ENCODE data around the gene PLCXD3.
"Not testable (repeated sequence)": the region's sequence is repeated elsewhere in the genome, so short reads cannot be mapped to it uniquely, and the experiment has no call there.

Gene PLCXD3

DNA sequence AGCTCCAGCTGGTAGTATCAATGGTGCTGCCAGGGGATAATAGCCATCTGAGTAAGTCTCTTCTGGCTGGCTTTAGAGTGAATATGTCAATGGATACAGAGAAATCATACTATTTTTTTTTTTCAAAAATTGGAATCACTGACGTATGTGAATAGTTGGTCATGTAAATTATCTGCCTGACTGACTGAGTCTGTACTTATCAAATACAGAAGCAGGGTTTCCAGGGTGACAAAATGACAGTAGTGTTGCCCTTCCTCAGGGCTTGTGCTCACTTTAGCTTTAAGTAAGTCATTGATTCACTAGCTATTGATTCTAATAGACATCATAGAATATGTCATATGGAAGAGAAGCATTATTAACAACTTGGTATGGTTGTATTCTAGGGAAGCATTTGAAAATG lies 171.1 kb downstream of the PLCXD3 start:
- DNase-seq, result no peak

DNA sequence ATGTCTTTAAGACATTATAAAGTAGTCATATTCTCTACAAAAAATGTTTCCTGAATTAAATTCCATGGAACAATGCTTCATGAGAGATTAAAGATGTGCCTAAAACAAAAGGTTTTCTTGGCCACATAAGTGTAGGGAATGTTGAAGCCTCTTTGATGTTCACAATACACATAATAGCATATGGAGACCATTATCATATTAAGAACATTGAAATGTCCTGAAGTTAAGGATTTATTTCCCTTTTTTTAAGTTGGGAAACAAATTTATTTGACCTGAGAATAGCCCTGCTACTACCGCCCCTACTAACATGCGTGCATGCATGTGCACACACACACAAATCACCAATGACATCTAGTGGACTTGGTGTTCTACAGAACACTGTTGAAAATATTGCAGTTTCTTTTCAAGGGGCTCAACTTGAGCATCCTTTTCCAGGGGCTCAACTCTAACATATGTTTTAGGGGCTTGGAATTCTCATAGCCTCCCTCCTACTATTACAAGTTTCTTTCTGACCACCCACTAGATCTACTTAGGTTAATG lies 172.2 kb downstream of the PLCXD3 start:
- DNase-seq, result no peak

DNA sequence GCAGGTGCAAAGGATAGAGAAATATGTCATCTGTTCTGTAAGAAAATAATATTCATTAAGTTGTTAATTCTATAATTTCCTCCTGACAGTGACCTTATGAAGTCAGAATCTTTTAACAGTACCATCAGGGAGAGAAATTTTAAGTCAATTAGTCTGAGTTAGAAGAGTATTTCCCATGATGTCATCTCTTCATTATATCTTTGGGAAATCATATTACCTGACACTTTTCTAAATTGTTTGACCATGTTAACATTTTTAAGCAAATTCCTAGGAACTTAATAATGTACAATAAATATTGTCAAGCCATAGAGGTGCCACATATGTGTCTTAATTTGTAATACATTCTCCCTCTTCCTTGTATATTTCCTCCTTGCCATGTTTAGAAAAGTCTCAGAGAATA lies 172.7 kb downstream of the PLCXD3 start:
- no peak for DNase-seq

DNA sequence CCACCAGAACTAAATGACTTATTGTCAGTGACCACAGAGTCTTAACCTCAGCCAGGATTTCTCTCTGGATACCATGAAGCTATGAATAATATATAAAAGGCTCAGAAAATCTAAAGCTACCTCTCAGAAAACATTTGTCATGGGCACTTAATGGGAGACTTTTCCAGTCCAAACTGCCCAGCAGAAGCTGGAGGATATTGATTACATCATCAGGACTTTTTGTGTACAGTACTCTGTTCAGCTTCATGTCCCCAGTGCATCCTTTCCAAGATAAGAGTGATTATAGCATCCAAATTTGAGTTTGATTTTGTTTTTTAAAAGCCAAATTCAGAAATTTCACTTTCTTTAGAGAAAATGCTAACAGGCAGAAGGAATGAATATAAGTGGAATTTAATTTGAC lies 173.2 kb downstream of the PLCXD3 start:
- DNase-seq, result no peak

DNA sequence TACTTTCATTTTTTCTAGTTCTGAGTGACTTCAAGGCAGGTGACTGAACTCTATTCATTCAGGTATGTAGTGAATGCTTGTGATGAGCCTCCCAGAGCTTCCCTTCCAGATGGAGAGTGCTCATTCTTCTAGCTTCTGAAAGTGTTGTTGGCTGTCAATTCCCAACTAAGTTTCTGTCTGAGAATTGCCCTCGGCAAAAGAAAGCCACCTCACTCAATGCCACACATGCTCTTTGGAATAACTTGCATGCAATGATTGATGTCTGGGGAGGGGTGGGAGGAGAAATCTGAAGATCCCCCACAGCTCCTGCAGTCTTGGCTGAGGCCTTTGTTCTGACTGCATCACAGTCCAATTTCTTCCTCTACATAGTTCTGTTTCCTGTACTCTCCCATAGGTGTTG lies 173.9 kb downstream of the PLCXD3 start:
- DNase-seq, result no peak

DNA sequence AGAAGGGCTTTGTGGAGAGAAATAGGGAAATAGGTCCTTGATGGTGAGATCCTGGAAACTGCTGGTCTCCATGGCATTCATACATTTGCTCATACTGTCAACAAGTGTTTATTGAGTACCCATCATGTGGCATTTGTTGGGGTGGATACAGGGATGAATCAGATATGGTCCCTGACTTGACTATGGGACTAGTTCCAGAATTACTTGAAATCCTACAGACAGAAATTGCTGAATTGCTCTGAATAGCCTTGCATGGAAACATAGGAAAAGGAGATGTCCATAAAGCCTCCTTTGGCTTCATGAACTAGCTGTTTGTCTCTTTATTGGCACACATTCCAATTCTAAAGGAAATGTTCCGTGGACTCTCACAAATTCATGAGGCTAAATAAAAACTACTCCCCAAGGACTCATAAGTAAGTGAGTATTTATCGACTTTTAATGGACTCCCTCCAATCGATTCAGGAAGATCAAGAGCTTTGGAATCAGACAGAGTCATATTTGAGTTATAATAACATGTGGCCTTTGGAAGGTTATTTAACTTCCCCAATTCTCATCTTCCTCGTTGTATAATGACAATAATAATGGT lies 174.7 kb downstream of the PLCXD3 start:
- no peak for DNase-seq

DNA sequence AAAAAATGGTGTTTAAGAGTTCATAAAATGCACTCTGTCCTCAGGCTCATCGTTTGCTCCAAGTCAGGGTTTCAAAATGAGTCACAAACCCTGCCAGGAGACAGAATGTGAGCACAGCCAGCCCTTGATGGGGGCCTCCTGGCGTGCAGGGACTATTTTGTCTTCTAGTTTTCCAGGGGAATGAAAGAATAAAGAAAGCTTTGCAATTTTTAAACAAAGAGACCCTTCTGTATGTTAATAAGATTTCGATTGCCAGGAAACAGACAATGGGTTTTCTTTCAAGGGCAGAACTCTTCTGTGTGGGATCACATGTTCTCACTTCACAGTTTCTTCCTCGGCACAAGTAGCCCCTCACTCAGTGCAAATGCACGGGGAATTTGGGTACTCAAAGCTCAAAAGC lies 175.6 kb downstream of the PLCXD3 start:
- no peak for DNase-seq

DNA sequence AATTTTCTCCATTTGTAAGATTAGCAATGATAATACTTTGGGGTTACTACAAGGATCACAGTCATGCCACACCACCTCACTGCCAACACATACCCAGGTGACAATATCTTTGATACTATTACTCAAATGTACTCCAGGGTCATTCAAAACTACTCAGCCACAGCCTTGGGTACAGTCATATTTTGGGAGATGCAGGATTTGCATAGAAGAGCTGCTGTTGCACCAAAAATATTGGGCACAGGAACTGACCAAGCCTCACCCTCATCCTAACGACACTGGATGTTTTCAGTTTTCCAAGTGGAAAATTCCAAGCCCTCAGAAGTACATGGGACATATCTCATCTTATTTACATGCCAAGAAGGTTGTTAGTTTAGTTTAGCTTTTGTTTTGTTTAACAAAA lies 176.2 kb downstream of the PLCXD3 start:
- no peak for DNase-seq

DNA sequence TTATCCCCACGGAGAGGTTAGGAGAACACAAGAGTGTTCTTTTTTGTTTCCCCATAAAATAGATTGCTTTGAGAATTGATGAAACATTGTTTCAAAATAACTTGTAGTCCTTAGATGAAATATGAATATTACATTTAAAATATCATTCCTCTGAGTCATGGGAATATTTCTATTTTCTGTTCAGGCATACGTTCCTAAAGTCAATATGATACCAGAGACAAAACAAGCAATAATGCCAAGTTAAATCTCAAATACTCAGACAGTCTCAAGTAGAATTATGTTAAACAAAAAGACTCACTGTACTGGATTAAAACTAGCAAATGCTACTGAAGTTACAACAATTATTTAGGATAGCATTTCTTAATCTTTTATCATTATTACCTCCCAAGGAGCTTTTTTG lies 185.3 kb downstream of the PLCXD3 start:
- no peak for DNase-seq

DNA sequence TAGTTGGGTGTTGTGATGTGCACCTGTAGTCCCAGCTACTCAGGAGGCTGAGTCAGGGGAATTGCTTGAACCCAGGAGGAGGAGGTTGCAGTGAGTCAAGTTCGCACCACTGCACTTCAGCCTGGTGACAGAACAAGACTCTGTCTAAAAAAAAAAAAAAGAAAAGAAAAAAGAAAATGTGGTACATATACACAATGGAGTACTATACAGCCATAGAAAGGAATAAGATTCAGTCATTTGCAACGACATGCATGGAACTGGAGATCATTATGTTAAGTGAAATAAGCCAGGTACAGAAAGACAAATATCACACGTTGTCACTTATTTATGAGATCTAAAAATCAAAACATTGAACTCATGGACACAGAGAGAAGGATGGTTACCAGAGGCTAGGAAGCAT lies 187.6 kb downstream of the PLCXD3 start:
- not testable (repeated sequence) for DNase-seq

DNA sequence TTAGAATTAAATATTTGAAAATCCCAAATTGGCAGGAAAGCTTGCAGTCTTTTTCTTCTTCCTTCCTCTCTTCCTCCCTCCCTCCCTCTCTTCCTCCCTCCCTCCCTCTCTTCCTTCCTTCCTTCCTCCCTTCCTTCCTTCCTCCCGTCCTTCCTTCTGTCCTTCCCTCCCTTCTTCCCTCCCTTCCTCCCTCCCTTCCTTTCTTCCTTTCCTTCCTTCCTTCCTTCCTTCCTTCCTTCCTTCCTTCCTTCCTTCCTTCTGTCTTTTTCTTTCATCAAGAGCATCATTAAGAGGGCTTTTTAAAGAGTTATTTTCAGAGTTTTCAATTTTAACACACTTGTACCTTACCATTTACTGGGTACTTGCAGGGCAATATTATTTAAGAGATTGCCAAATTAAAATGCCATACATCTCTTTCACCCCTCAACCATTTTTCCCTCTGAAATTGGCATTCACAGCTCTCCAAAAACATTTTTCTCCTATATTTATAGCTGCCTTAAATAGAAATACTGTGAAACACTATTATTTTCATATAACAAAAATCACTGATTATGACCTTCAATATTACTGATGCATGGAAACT lies 197.8 kb downstream of the PLCXD3 start:
- no peak for DNase-seq

DNA sequence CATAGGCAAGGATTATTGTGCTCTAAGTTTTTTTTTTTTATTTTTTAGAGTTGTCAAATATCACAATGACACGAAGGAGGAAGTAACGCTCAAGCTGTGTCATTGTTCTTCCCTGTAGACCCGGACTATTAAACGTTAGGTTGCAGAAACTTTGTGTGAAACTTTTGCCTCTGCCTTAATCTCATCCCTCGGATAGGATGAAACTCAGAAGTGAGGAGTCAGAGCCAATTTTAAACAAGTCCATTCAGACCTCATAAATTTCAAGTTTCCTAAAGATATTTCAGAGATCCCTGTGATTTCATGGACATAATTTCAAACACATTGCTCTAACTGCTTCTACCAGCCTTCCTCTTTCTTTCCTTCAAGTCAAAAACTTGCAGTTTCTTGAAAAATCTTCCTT lies 198.3 kb downstream of the PLCXD3 start:
- no peak for DNase-seq

DNA sequence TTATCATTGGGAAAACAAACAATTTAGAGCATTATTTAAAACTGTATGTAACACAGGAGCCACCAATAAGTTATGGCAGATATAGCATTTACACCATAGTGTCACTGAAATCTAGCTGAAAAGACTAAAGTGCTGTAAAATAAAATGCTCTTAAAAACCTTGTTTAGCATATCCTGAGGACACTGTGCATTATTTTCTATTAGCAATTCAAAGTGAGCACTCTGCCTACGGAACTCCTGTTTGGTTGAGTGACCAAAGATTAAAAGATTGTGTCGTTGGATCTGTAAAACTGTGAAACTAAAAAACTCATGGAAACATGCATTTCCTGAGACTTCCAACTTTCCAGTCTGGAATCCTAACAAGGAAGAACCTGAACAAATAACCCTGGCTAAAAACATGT lies 201.1 kb downstream of the PLCXD3 start:
- no peak for DNase-seq

DNA sequence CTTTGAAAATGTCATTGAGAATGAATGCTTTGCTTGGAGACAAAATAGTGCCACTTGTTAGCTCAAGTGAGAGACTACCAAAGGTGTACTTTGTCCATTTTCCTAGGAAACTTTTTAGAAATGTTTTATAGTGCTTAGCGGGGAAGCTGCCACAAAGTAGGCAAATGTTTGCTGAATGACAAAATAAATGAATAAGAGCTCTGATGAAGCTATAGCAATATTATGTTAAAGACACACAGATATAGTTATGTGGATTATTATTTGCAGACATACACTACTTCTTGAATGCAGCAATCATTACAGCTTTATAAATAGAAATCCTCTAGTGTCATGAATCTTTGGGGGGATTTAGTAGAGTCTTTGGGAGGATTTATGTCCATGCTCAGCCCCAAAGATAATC lies 204.4 kb downstream of the PLCXD3 start:
- DNase-seq, result no peak

DNA sequence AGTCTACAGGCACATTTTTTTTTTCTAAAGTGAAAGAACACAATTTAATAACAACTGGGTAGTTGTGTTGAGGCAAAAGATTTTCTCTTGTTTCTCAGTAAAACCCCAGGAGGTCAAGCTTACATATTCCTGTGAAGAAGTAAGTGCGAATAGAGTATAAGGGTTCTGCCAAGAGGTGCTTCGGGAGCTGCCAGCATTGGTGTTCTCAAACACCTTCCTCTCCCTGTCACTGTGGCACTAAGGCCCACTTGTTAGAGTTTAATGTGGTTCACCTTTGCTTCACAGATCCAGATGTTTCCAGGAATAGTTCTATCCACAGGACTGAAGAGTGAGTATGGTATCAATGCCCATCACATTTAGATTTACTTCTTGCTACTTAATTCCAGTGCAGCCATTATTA lies 205.3 kb downstream of the PLCXD3 start:
- no peak for DNase-seq

DNA sequence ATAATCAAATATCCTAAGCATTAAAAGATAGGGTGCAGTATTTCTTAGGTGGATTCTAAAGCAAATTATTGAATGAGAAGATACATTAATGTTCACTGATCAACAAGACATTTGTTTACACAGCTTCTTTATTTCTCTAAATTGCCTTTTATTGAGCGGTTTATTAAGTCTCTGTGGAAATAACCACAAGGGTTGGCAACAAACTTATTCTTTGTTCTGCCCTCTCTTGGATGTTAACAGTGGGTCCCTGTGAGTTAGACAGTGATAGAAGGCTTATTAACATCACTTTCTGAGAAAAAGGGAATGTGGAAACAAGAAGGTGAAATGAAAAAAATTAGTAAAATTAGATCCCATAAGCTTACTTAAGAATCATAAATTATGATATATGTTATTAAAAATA lies 214.3 kb downstream of the PLCXD3 start:
- DNase-seq, result no peak

DNA sequence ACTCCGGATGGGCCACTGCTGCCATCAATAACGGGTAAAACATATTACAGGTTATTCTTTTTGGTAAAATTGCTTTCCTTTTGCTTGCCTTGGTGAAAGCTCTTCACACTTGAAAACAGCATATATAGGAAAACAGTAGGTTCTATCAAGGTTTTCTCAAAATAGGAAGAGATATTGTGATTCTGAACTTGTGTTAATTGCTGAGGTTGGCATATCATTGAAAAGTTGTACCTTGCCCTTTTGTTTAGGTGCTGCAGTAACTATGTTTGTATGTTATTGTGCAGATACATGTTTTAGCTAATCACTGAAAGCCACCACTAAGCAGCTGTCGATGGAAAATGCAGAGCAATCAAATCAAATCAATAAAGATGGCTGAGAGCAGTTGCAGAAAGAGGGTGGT lies 219.1 kb downstream of the PLCXD3 start:
- no peak for DNase-seq

DNA sequence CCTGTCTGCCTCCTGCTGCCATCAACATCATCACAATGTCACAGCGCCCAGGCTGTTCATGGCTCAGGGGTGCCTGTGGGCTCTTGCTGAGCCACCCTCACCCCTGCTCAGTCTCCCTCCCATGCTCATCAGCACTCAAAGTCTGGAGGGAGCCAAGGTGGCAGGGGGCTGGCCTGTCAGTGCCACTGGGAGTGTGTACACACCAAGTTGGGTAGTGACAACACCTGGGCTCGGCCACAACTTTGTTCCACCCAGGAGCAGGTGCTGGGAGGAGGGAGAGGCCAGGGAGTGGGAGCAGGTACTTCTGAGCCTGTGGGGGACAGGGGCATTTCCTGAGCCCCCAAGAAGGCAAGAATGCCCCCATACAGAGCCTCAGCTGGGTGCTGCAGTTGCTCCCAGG lies 219.6 kb downstream of the PLCXD3 start:
- no peak for DNase-seq

DNA sequence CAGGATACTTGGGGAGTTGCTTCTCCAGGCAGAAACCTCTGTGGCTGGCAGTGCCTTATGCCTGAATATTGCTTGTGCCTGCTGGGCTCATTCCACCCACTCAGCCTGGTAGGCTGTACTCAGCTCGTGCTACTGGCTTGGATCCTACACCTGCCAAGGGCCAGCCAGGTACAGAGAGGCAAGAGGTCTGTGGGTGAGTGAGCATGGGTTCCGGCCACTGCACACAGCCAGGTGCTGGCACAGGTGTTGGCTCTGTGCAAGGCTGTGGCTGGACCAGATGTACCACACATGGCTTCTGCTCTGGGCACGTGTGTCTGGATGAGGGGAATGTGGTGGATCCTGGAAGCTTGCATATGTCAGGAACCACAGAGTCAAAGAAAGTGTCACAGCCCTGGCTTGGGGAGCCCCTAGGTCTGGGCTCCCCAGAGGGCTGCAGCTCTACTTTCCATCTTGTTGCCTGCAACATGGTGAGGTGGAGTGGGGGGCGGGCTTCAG lies 220.4 kb downstream of the PLCXD3 start:
- DNase-seq, result no peak

DNA sequence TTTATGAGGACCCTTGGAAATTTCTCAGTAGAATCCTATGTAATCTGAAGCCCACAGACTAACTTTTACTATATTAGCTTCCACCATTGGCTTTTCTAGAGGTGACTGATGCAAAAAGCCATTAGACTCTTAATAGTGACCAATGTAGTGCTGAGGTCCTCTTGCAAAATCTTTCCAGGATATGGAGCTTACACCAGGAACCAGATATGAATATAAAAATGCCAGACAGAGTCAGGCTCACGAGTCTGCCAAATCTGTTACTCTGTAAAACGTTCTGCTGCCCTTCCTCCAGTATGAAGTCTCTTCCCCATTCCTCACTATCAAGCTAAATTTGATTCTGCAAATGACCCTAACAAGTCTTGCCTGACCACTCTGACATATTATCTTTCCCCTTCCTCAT lies 223.7 kb downstream of the PLCXD3 start:
- no peak for DNase-seq

DNA sequence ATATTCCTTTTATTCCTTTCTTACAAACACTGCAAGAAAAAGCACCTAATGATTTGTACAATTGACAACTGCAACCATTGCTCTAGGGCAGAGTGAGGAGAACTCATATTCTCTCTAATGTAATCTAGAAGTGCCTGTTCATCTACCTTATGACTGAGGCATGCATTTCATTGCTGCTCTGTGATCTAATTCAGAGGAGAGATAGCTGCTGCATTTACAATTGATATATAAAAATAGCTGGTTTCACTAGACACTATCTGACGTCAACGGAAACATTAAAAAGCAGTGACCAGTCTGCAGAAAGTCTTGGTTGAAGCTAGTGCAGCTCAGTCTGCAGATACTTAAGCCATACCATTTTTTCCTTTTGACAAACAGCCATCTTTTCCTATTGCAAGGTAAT lies 224.2 kb downstream of the PLCXD3 start:
- DNase-seq, result no peak

DNA sequence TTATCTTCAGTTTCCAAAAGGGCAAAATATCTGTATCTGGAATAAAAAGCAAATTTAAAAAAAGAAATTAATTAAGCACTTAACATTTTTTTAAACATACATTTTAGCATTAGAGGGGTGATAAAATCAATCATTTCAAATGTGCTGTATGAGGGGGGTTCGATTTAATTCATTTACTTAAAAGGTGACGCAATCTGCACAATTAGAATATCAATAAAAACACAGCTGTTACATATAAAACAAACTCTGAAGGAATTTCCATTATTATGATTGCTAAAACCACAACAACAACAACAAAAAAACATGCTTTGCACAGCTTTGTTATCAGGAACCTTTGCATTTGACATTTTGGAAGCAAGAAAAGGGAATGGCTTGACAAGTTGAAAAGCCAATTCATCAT lies 225.5 kb downstream of the PLCXD3 start:
- DNase-seq, result no peak

DNA sequence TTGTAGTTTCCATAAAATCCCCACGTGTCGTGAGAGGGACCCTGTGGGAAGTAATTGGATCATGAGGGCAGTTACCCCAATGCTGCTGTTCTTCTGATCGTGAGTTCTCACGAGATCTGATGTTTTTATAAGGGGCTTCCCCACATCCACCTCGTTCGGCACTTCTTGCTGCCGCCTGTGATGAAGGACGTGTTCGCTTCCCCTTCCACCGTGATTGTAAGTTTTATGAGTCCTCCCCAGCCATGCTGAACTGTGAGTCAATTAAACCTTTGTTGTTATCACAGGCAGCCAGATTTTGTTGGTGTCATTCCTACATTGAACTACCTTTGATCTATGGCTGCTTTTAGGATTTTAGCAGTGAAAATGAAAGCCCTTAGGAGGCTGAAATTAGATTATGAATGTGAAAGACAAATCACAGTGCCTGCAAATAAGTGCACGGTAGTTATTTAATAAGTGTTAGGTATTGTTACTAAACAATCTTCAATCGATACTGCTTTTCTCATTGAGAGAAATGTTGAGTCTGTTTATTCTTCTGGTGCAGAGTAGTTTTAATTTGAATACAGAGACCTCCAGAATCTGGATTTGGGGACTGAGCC lies 229.1 kb downstream of the PLCXD3 start:
- no peak for DNase-seq

DNA sequence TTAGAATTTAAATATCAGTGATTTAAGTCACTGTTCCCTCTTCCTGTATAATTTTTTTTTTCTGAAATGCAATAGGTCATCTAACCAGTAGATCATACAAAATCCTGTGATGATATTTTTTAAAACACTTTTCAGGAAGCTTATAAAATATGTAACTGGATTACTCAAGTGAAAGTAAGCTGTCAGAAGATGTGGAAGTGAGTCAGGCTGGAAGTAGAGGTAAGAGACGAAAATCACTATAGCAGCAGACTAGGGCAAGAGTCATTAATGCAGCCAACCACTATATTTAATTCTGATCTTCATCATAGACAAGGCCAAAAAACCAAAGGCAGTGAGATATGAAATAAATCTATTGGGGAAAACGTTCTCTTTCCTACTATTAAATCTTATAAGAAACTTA lies 231.4 kb downstream of the PLCXD3 start:
- DNase-seq, result no peak

Data from activated CD8-positive, alpha-beta memory T cell treated with anti-CD3 and anti-CD28 coated beads, Interleukin-2, amount 50 U/mL, for 48 hours (primary cell).